GM18873 (cell line): ENCODE results near the gene CAPG.
"Not testable (repeated sequence)": the region's sequence is repeated elsewhere in the genome, so short reads cannot be mapped to it uniquely, and the experiment has no call there.

ENCODE experiments used
- ATAC-seq: cut with Tn5 transposase; IDR thresholded peaks from one replicate; pipeline ENCODE4 v1.9.1; 2021; ENCODE audit warnings: mild to moderate bottlenecking, moderate library complexity, moderate number of reproducible peaks; ENCODE audit not compliant: unreplicated experiment, low FRiP score

CAPG gene

DNA sequence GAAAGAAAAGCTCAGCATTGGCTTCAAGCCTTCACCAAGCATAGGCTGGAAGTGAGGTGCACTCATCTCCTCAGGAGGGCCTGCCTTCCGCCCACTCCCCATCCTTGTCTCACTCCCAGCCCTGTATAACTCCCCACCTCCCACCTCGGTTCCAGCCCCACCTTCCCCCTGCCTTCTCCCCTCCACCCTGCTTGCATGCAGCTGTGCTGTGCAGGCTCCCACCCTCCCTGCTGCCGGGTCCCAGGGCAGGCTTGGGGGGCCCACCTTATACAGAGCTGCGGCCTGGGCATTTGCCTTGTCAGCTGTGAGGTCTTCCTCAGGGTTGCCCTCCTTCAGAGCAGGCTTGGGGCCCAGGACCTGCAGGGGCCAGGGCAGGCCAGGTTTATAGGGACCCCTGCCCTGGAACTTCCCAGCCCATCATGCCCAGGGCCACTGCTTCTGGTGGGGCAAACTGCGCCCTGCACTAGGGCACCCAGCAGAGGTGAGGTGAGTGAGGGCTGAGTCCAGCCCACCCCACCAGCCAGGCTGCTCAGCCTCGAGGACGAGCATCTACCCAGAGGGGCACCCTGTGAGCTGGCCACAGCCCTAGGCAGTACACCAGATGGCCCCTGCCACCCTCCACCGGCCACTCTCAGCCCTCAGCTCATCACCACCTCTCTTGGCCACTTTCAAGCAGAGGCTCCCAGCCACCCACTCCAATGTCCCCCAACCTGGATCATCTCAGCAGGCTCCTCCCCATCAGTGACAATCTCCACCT is 11.6 kb downstream of the CAPG start:
- ATAC-seq, result no peak

GRCh38 chr2:85397925-85398331 is 12.2 kb downstream of the CAPG start:
- no peak for ATAC-seq

DNA sequence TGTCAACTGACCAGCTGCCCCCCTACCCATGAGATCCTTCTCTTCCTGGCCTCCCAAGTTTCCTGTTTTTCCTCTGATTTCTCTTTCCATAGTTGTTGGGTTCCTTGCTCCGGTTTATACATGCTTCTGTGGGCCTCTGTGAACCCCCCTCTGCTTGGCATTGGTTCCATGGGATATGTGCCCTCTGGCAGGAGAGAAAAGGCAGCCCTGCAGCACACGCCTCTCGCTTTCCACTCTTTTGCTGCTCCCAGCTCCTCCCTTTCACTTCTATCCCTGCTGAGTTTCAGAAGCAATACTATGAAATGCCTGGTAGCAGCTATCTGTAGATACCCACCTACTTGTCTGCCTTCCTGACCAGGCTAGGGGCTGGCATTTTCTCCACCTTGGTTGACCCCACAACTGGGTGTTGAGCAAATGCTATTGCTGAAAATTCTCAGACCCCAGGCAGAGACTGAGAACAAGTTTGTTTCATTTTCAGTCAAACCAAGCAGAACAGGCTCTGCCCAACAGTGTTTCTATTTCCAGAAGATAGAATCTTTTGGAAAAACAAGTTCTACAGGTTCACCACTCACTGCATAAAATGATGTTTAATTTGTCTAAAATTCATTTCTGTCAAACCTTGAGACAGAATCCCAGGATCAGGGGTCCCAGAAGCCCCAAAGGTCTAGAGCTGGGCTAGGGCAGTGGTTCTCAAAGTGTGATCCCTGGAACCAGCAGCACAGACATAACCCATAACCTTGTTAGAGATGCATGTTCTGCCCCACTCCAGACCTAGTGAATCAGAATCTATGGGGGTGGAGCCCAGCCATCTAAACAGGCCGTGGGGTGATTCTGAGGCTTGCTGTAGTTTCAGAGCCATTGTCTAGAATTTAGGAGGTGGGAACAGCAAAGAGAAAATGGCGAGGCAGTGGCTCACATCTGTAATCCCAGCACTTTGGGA is 13.4 kb downstream of the CAPG start:
- no peak for ATAC-seq

DNA sequence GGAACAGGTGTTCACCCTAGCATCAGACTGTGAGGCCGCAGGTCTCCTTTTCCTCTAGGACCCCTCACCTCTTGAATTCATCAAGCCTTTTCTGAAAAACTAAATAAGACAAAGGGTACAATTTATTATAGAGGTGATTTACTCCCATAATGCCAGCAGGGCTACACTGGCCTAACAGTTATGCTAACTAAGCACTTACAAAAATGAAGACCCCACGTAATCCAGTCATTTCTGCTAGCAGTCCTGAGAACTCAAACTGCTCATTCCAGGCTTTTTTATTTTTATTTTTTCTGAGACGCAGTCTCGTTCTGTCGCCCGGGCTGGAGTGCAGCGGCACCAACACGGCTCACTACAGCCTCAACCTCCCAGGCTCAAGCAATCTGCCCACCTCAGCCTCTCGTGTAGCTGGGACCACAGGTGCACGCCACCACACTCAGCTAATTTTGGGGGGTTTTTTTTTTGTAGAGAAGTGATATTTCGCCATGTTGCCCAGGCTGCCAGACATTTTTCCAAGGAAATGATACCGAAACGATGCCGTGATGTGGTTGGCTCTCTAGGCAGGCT is 14.2 kb downstream of the CAPG start:
- no peak for ATAC-seq

- no peak for ATAC-seq
These were observed 15.2 kb downstream of the CAPG start for GRCh38 chr2:85394976-85395375.

DNA sequence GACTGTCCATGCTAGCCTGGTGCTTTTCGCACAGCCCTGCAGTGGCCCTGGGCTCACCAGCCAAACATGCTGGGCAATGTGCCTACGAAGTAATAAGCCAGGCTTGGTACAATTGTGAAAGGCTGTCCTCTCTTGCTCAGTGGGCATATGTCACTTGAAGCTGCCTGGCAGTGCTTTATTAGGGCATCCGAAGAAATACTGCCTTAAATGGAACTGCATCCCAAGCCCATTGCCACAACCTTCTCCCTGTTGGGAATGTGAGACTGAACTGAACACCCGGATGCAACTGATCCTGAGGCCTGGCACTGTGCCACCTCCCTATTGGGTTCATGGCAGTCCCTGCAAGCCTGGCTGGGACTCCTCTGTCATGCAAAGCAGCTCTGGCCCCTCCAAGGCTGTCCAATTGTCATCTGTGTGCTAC is 15.9 kb downstream of the CAPG start:
- no peak for ATAC-seq

GRCh38 chr2:85393836-85394235 is 16.3 kb downstream of the CAPG start:
- ATAC-seq, result no peak

DNA sequence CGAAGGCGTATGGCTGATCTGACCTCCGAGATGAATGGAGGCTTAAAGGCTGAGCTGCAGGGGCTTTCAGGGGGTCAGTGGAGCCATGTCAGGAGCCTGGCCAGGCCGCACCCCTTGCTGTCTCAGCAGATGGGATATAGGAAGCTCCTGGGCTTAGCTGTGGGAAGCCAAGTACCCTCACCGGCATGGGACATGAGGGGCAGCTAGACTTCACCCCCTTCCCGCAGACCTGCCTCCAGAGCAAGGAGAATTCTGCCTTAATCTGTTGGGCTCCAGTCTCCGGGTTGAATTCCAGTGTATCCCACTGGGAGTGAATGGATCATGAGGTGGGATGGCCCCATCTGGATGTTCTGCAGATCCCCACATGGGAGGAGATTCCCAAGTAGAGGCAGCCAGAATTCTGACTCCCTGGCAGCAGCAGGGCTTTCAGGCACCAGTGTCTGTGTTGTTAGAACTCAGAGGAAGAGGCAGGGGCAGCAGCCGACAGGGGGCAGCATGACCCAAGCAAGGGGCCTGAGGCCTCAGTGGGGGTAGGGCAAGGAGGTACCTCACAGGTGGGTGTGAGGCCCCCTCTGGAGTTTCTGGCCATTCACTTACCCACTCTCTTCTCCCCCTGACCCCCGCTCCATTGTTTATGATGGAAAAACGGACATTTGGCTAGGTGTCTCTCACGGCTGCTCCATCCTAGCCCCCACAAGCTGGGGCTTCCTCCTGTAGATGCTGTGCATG is 19.1 kb downstream of the CAPG start:
- ATAC-seq, result no peak

- no peak for ATAC-seq
These were observed 21.2 kb downstream of the CAPG start for GRCh38 chr2:85388878-85389538.

- no peak for ATAC-seq
These were observed 22.4 kb downstream of the CAPG start for GRCh38 chr2:85387754-85388153.

GRCh38 chr2:85385746-85386145 is 24.4 kb downstream of the CAPG start:
- ATAC-seq, result no peak

- no peak for ATAC-seq
These were observed 26.3 kb downstream of the CAPG start for GRCh38 chr2:85383850-85384249.

DNA sequence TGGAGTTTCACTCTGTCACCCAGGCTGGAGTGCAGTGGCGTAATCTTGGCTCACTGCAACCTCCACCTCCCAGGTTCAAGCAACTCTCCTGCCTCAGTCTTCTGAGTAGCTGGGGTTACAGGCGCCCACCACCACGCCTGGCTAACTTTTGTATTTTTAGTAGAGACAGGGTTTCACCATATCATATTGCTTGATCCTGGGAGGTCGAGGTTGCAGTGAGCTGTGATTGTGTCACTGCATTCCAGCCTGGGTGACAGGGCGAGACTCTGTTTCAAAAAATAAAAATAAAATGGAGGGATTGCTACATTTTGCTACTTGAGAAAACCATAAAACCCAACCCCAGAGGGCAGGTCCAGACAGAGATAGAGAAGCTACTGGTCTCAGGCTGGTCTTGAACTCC is 27.0 kb downstream of the CAPG start:
- ATAC-seq, result not testable (repeated sequence)

GRCh38 chr2:85380048-85380447 is 30.1 kb downstream of the CAPG start:
- no peak for ATAC-seq

DNA sequence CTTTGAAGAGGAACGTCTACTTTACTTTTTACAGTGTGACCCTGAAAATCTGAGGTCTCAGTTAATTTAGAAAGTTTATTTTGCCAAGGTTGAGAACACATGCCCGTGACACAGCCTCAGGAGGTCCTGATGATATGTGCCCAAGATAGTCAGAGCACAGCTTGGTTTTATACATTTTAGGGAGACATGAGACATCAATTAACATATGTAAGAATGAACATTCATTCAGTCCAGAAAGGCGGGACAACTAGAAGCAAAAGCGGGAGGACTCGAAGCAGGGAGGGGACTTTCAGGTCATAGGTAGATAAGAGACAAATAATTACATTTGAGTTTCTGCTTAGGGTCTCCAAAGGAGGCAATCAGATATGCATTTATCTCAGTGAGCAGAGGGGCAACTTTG is 31.9 kb downstream of the CAPG start:
- ATAC-seq, result no peak

- no peak for ATAC-seq
These were observed 33.1 kb downstream of the CAPG start for GRCh38 chr2:85377083-85377482.

GRCh38 chr2:85376291-85377065 is 33.7 kb downstream of the CAPG start:
- ATAC-seq, result no peak

DNA sequence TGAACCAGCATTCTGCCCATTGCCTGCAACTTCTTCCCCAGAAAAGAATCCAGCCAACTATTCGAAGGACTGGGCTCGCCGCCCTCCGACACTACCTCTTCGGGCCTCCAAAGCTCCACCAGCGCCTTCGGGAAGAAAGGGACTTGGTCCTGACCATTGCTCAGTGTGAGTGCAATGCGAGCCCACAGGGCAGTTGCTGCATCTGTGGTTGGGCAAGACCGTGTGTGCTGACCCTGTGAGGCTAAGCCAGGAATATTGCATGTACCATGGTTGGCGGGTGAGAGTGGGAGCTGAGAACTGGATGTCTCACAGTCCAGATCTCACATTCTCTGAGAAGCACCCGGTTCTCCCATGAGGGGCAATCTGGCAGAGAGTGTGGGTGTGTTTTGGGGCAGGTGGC is 39.1 kb downstream of the CAPG start:
- ATAC-seq, result no peak

DNA sequence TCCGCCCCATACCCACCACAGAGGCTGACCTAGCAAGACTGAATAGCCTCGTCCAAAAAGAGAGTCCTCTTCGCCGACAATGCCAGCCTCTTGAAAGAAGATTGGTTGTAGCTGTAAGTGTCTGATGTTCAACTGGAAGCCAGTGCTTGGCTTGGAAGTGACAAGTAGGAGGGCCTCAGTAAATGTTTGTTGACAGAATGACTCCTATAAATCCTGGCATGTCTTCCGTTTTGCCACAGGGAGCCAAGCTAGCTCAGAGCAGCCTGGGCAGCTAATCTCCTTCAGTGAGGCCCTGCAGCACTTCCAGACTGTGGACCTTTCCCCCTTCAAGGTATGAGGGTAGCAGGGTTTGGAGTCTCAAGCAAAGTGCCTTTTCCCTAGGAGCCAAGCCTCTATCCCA is 40.7 kb downstream of the CAPG start:
- ATAC-seq, result no peak
